HEK293 (cell line): ENCODE data around the gene RIPOR1.

ENCODE experiments used
- GLI2 ChIP-seq: fragments of 450-650 bp; formaldehyde crosslinking; IDR thresholded peaks from 2 replicates; pipeline ENCODE4; 2017; ENCODE audit warnings: missing biosample characterization, missing genetic modification characterization, low read depth, borderline replicate concordance
- KLF1 ChIP-seq: fragments of 450-650 bp; formaldehyde crosslinking; IDR thresholded peaks from 2 replicates; pipeline ENCODE4 v1.5.1; 2016; ENCODE audit warnings: missing biosample characterization, missing genetic modification characterization
- KLF8 ChIP-seq: fragments of 450-650 bp; formaldehyde crosslinking; IDR thresholded peaks from 2 replicates; pipeline ENCODE4 v1.5.1; 2016; ENCODE audit warnings: missing biosample characterization, missing genetic modification characterization
- REST ChIP-seq: fragments of 450-650 bp; formaldehyde crosslinking; IDR thresholded peaks from 2 replicates; pipeline ENCODE4 v1.5.1; 2016; ENCODE audit warnings: missing biosample characterization, missing genetic modification characterization
- YY1 ChIP-seq: fragments of 450-650 bp; formaldehyde crosslinking; IDR thresholded peaks from 2 replicates; pipeline ENCODE4 v1.5.1; 2018; ENCODE audit warnings: missing biosample characterization, missing genetic modification characterization
- ZBTB26 ChIP-seq: fragments of 450-650 bp; formaldehyde crosslinking; optimal IDR thresholded peaks from 2 replicates; pipeline ENCODE3; 2016; ENCODE audit warnings: missing biosample characterization, mild to moderate bottlenecking, missing genetic modification characterization
- ZEB2 ChIP-seq: fragments of 450-650 bp; formaldehyde crosslinking; IDR thresholded peaks from 2 replicates; pipeline ENCODE4 v1.5.1; 2016; ENCODE audit warnings: missing biosample characterization, missing genetic modification characterization
- ZFP3 ChIP-seq: fragments of 450-650 bp; formaldehyde crosslinking; IDR thresholded peaks from 2 replicates; pipeline ENCODE4 v1.5.1; 2016; ENCODE audit warnings: low read depth, missing biosample characterization, missing genetic modification characterization
- ZNF350 ChIP-seq: fragments of 450-650 bp; formaldehyde crosslinking; IDR thresholded peaks from 2 replicates; pipeline ENCODE4 v1.5.0; 2017; ENCODE audit warnings: missing biosample characterization, mild to moderate bottlenecking, missing genetic modification characterization
- ZNF701 ChIP-seq: fragments of 450-650 bp; formaldehyde crosslinking; IDR thresholded peaks from 2 replicates; pipeline ENCODE4 v1.5.1; 2016; ENCODE audit warnings: missing biosample characterization, missing genetic modification characterization
- TF ChIP-seq, protein P1 (sequence below): fragments of 450-650 bp; formaldehyde crosslinking; IDR thresholded peaks from 2 replicates; pipeline ENCODE4 v1.5.1; 2016; ENCODE audit warnings: missing biosample characterization, missing genetic modification characterization
- TF ChIP-seq, protein P2 (sequence below): fragments of 450-650 bp; formaldehyde crosslinking; IDR thresholded peaks from 2 replicates; pipeline ENCODE4 v1.5.1; 2016; ENCODE audit warnings: missing biosample characterization, missing genetic modification characterization
- TF ChIP-seq, protein P3 (sequence below): fragments of 450-650 bp; formaldehyde crosslinking; IDR thresholded peaks from 2 replicates; pipeline ENCODE4 v1.5.1; 2016; ENCODE audit warnings: missing biosample characterization, missing genetic modification characterization

DNA sequence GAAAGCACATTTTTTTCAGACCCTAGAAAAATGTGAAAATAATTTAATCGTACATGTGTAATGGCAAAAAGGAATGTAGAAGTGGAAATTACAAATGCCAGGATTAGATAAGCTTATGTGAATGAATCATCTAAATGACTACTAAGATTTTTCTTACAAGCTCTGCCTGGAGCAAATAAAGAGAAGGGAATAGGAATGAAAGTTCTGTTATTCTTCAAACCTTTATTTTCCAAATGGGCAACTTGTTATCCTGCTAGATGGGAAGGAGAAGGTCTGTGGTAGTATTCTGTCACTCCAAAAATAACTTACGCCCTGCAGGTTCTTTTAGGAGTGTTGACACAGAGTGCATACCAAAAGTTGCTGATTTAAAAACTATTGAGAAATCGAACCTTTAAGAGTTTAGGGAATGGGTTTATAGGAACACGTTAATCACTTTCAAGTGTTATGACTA, 43.4 kb downstream of the RIPOR1 start:
- TF ChIP-seq, protein P1, sequence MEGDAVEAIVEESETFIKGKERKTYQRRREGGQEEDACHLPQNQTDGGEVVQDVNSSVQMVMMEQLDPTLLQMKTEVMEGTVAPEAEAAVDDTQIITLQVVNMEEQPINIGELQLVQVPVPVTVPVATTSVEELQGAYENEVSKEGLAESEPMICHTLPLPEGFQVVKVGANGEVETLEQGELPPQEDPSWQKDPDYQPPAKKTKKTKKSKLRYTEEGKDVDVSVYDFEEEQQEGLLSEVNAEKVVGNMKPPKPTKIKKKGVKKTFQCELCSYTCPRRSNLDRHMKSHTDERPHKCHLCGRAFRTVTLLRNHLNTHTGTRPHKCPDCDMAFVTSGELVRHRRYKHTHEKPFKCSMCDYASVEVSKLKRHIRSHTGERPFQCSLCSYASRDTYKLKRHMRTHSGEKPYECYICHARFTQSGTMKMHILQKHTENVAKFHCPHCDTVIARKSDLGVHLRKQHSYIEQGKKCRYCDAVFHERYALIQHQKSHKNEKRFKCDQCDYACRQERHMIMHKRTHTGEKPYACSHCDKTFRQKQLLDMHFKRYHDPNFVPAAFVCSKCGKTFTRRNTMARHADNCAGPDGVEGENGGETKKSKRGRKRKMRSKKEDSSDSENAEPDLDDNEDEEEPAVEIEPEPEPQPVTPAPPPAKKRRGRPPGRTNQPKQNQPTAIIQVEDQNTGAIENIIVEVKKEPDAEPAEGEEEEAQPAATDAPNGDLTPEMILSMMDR (tag by site-specific recombination), result no peak
- TF ChIP-seq ZFP3 (tag by site-specific recombination) (no peak), ZEB2 (tag by site-specific recombination) (no peak), ZNF701 (tag by site-specific recombination) (no peak), KLF8 (no peak), KLF1 (no peak), REST (tag by site-specific recombination) (no peak), YY1 (tag by site-specific recombination) (no peak), ZBTB26 (tag by site-specific recombination) (no peak), ZNF350 (no peak), GLI2 (tag by site-specific recombination) (no peak)
- TF ChIP-seq, protein P2, sequence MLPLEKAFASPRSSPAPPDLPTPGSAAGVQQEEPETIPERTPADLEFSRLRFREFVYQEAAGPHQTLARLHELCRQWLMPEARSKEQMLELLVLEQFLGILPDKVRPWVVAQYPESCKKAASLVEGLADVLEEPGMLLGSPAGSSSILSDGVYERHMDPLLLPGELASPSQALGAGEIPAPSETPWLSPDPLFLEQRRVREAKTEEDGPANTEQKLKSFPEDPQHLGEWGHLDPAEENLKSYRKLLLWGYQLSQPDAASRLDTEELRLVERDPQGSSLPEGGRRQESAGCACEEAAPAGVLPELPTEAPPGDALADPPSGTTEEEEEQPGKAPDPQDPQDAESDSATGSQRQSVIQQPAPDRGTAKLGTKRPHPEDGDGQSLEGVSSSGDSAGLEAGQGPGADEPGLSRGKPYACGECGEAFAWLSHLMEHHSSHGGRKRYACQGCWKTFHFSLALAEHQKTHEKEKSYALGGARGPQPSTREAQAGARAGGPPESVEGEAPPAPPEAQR (tag by site-specific recombination), result no peak
- TF ChIP-seq, protein P3, sequence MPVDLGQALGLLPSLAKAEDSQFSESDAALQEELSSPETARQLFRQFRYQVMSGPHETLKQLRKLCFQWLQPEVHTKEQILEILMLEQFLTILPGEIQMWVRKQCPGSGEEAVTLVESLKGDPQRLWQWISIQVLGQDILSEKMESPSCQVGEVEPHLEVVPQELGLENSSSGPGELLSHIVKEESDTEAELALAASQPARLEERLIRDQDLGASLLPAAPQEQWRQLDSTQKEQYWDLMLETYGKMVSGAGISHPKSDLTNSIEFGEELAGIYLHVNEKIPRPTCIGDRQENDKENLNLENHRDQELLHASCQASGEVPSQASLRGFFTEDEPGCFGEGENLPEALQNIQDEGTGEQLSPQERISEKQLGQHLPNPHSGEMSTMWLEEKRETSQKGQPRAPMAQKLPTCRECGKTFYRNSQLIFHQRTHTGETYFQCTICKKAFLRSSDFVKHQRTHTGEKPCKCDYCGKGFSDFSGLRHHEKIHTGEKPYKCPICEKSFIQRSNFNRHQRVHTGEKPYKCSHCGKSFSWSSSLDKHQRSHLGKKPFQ (tag by site-specific recombination), result no peak
